ENCODE data around the gene CDK15.

DNA sequence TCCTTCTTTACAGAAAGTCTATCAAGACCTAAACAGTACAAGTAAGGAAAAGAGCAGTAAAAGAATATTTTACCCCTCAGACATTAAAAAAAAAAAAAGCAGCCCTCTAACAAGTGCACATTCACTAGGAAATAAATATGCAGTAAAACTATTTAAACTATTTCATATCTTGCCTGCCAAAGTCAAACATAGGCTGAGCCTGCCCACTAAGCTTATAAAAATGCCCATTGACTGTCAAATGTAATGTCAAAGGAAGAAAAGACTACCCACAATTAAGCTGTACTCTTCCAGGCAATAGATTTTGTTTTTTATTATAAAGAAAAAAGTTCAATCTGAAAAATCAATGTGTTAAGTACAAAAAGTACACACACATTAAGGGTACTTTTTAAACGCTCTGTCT, 37.4 kb upstream of the CDK15 start:
- no peak for TF ChIP-seq POLR2A (IDR thresholded peaks at IDR 0.05; ENCODE audit: low read depth, low read length)
- TF ChIP-seq POLR2AphosphoS5 (IDR thresholded peaks at IDR 0.05; ENCODE audit: low read depth, low read length): no peak
